ENCODE results near the gene GALNT18. TPM values are rescaled to one million over a fixed set of nuclear protein-coding genes. Genes with fewer than 3 reads are reported as not detected.

The GALNT18 gene
- total RNA-seq, 1 experiment from 2014 or later = 1.7 TPM

- Histone ChIP-seq H3K79me2 (ENCODE audit: insufficient read depth, low read length) (no peaks in the 10 kb centered on the region), H3K4me1 (ENCODE audit: insufficient read depth, low read length) (peaks cover 6% of the 10 kb centered on the region; the same call in 1 of the 2 replicates), H3K23ac (ENCODE audit: insufficient read length, low read depth, low read length) (no peak overlapping the region), H2AK5ac (ENCODE audit: insufficient read length, low read length) (no peak overlapping the region), H3K9me3 (ENCODE audit: control insufficient read depth, low read depth, low read length) (no peaks in the 10 kb centered on the region), H3K27ac (ENCODE audit: insufficient read length, low read depth, low read length) (no peak overlapping the region), H4K20me1 (ENCODE audit: control insufficient read depth, insufficient read depth, insufficient read length) (no peaks in the 10 kb centered on the region), H2BK120ac (ENCODE audit: low read depth, low read length, poor library complexity, severe bottlenecking) (no peak overlapping the region), H2BK5ac (ENCODE audit: insufficient read length, low read length) (no peak overlapping the region), H4K5ac (ENCODE audit: insufficient read length, low read depth, low read length) (no peak overlapping the region), H3K14ac (ENCODE audit: insufficient read depth, low read length) (no peak overlapping the region), H3K4me2 (ENCODE audit: insufficient read depth, insufficient read length, low read length) (no peak overlapping the region), H3K27me3 (ENCODE audit: insufficient read depth, low read length) (no peaks in the 10 kb centered on the region), H3K4ac (ENCODE audit: low read depth, low read length) (no peak overlapping the region), H2AFZ (ENCODE audit: low read length) (no peak overlapping the region), H2BK12ac (ENCODE audit: insufficient read length, low read depth, low read length) (no peak overlapping the region), H3K9ac (ENCODE audit: extremely low read depth, insufficient read length, low read length) (no peak overlapping the region), H3K23me2 (ENCODE audit: insufficient read length, low read depth, low read length, poor library complexity, severe bottlenecking) (no peaks in the 10 kb centered on the region), H3T11ph (ENCODE audit: low read length) (no peak overlapping the region), H2BK15ac (ENCODE audit: low read depth, low read length) (no peak overlapping the region), H4K91ac (ENCODE audit: insufficient read length, low read depth, low read length) (no peak overlapping the region), H3K79me1 (ENCODE audit: insufficient read depth, low read depth, low read length, poor library complexity, severe bottlenecking) (no peaks in the 10 kb centered on the region), H3K18ac (ENCODE audit: insufficient read length, low read depth, low read length) (no peak overlapping the region), H3K56ac (ENCODE audit: insufficient read length, low read depth, low read length) (no peak overlapping the region), H2BK20ac (ENCODE audit: low read depth, low read length, poor library complexity, severe bottlenecking) (no peak overlapping the region), H4K8ac (replicated peaks; ENCODE audit: insufficient read length, low read depth, low read length) (no peak overlapping the region)
- DNase-seq = no peak
- Mint-ChIP-seq H3K36me3 (ENCODE audit: insufficient read depth in 1 of 3, low read depth in 3 of 3) (no peaks in the 10 kb centered on the region), H3K27me3 (ENCODE audit: low read depth) (peaks cover 13% of the 10 kb centered on the region), H3K4me3 (no peak overlapping the region), H3K27ac (no peak overlapping the region), H3K9me3 (no peaks in the 10 kb centered on the region; a peak in 2 of 5 replicates), H3K4me1 (peaks cover 19 to 21% of the 10 kb centered on the region in 2 experiments)
- no peak for TF ChIP-seq CTCF (conservative IDR thresholded peaks at IDR 0.05)
- no CpG with 5 or more reads among the region's 3 CpGs for WGBS (ENCODE audit: extremely low coverage, insufficient read length, low lambda C conversion rate)
These were observed 221.7 kb downstream of the GALNT18 start for GRCh38 chr11:11400121-11400520.
